HepG2 (cell line): ENCODE measurements around the gene TRPV4. TPM values are rescaled to one million over a fixed set of nuclear protein-coding genes. Genes with fewer than 3 reads are reported as not detected.
A peak's percentile ranks its signal among the peaks of the same experiment; 100 is the strongest.

Source experiments
- AHR ChIP-seq: IDR thresholded peaks from 2 replicates; pipeline ENCODE4 v1.6.1; 2018; ENCODE audit warnings: missing genetic modification reagents, missing compliant biosample characterization
- ARHGAP35 ChIP-seq: sonication (generic); formaldehyde crosslinking; IDR thresholded peaks from 2 replicates; pipeline ENCODE4 v1.9.0; 2022; ENCODE audit warnings: mild to moderate bottlenecking, inconsistent platforms, moderate library complexity, missing genetic modification reagents, borderline replicate concordance
- ARNT2 ChIP-seq: sonication (generic); formaldehyde crosslinking; IDR thresholded peaks from 2 replicates; pipeline ENCODE4 v1.8.0; 2022; ENCODE audit warnings: mild to moderate bottlenecking, low read depth, missing genetic modification reagents, moderate library complexity
- EEA1 ChIP-seq: sonication (generic); formaldehyde crosslinking; IDR thresholded peaks from 2 replicates; pipeline ENCODE4 v1.5.1; 2020; ENCODE audit warnings: mild to moderate bottlenecking, missing genetic modification reagents, borderline replicate concordance
- HNF4G ChIP-seq, 2 experiments: sonication (generic) in 1 of 2; formaldehyde crosslinking in 1 of 2; IDR thresholded peaks; 2 replicates each; pipeline versions ENCODE4 v1.4.0 to v1.6.1; 2011 to 2020; ENCODE audit warnings: borderline replicate concordance in 2 of 2, low read depth in 2 of 2, mild to moderate bottlenecking in 2 of 2, low read length in 1 of 2, missing genetic modification reagents in 1 of 2, moderate library complexity in 1 of 2
- HOXA9 ChIP-seq: sonication (generic); formaldehyde crosslinking; IDR thresholded peaks from 2 replicates; pipeline ENCODE4 v1.8.1; 2022; ENCODE audit warnings: missing genetic modification reagents, mild to moderate bottlenecking, moderate library complexity, borderline replicate concordance
- MAZ ChIP-seq, 2 experiments: sonication (generic) in 1 of 2; formaldehyde crosslinking in 1 of 2; IDR thresholded peaks; 2 replicates each; pipeline versions ENCODE4 v1.5.0 to v1.6.1; 2012 to 2020; ENCODE audit warnings: low read depth in 2 of 2, mild to moderate bottlenecking in 2 of 2, borderline replicate concordance in 1 of 2, improper control_type of control experiment in 1 of 2, low read length in 1 of 2, missing genetic modification reagents in 1 of 2, moderate library complexity in 1 of 2
- MTF1 ChIP-seq: sonication (generic); formaldehyde crosslinking; IDR thresholded peaks from 2 replicates; pipeline ENCODE4 v1.5.0; 2020; ENCODE audit warnings: missing genetic modification reagents
- MXI1 ChIP-seq: IDR thresholded peaks from 3 replicates; pipeline ENCODE4 v1.6.1; 2012; ENCODE audit warnings: low read depth, low read length, inconsistent platforms, borderline replicate concordance
- NCOA1 ChIP-seq: sonication (generic); formaldehyde crosslinking; IDR thresholded peaks from 2 replicates; pipeline ENCODE4 v1.9.0; 2021; ENCODE audit warnings: missing genetic modification reagents
- POLR2AphosphoS5 ChIP-seq: IDR thresholded peaks from 2 replicates; pipeline ENCODE4 v1.6.1; 2012; ENCODE audit warnings: low read depth, low read length
- RELA ChIP-seq: sonication (generic); formaldehyde crosslinking; IDR thresholded peaks from 2 replicates; pipeline ENCODE4 v1.4.0; 2020; ENCODE audit warnings: missing genetic modification reagents
- SMAD1 ChIP-seq: sonication (generic); formaldehyde crosslinking; IDR thresholded peaks from 2 replicates; pipeline ENCODE4 v1.4.0; 2020; ENCODE audit warnings: missing genetic modification reagents, low read depth, mild to moderate bottlenecking, borderline replicate concordance
- TCF7 ChIP-seq: sonication (generic); IDR thresholded peaks from 2 replicates; pipeline ENCODE4 v1.6.1; 2016; ENCODE audit warnings: antibody characterized with exemption, low read depth
- XBP1 ChIP-seq: sonication (generic); formaldehyde crosslinking; IDR thresholded peaks from 2 replicates; pipeline ENCODE4 v1.5.0; 2020; ENCODE audit warnings: missing genetic modification reagents
- YY1 ChIP-seq: IDR thresholded peaks from 2 replicates; pipeline ENCODE4 v1.6.1; 2011; ENCODE audit warnings: low read length, low read depth, moderate library complexity, mild to moderate bottlenecking; ENCODE audit not compliant: insufficient read depth, insufficient replicate concordance
- ZFAT ChIP-seq: sonication (generic); formaldehyde crosslinking; conservative IDR thresholded peaks from 2 replicates; pipeline ENCODE4 v1.8.1; 2023; ENCODE audit warnings: missing genetic modification reagents, inconsistent platforms
- ZNF10 ChIP-seq: sonication (generic); formaldehyde crosslinking; IDR thresholded peaks from 2 replicates; pipeline ENCODE4 v1.4.0; 2020; ENCODE audit warnings: mild to moderate bottlenecking, low read depth, missing genetic modification reagents, borderline replicate concordance
- ZNF230 ChIP-seq: sonication (generic); formaldehyde crosslinking; IDR thresholded peaks from 2 replicates; pipeline ENCODE4 v1.4.0; 2020; ENCODE audit warnings: mild to moderate bottlenecking, missing genetic modification reagents
- ZNF282 ChIP-seq: fragments of 450-650 bp; IDR thresholded peaks from 2 replicates; pipeline ENCODE4 v1.6.1; 2018; ENCODE audit not compliant: partially characterized antibody
- ZNF510 ChIP-seq: sonication (generic); formaldehyde crosslinking; IDR thresholded peaks from 2 replicates; pipeline ENCODE4 v1.4.0; 2020; ENCODE audit warnings: low read depth, mild to moderate bottlenecking, missing genetic modification reagents
- ZNF564 ChIP-seq: sonication (generic); formaldehyde crosslinking; IDR thresholded peaks from 2 replicates; pipeline ENCODE4 v1.8.1; 2023; ENCODE audit warnings: mild to moderate bottlenecking, missing genetic modification reagents
- ZNF768 ChIP-seq: sonication (generic); formaldehyde crosslinking; IDR thresholded peaks from 2 replicates; pipeline ENCODE4 v1.4.0; 2020; ENCODE audit warnings: missing genetic modification reagents
- ZNF773 ChIP-seq: sonication (generic); formaldehyde crosslinking; IDR thresholded peaks from 2 replicates; pipeline ENCODE4 v1.4.0; 2020; ENCODE audit warnings: missing genetic modification reagents, borderline replicate concordance
- polyA plus RNA-seq, 8 experiments: library from polyadenylated mRNA; depleted of rRNA in 3 of 8; stranded (reverse) in 7 of 8; unstranded in 1 of 8; fragments of >200 nt; fragmentation: Illumina TruSeq in 4 of 8; extraction: Trizol in 4 of 8; gene quantifications; 2 replicates each; pipeline versions ENCODE4 v1.2.1 to v1.2.3, GENCODE V29; 2011 to 2016; ENCODE audit warnings: low read depth in 4 of 8, missing spikeins in 1 of 8, mixed read lengths in 1 of 8; ENCODE audit not compliant: insufficient read depth in 1 of 8
- total RNA-seq, 5 experiments: library from RNA; depleted of rRNA; stranded (reverse); fragments of >200 nt; fragmentation: Illumina TruSeq; extraction: Trizol; gene quantifications; 2 replicates each; pipeline ENCODE4 v1.2.3, GENCODE V29; 2016; ENCODE audit warnings: low read depth in 1 of 5
- TF ChIP-seq, protein P1 (sequence below): sonication (generic); formaldehyde crosslinking; IDR thresholded peaks from 2 replicates; pipeline ENCODE4 v1.5.0; 2020; ENCODE audit warnings: missing genetic modification reagents
- TF ChIP-seq, protein P2 (sequence below): sonication (generic); formaldehyde crosslinking; IDR thresholded peaks from 2 replicates; pipeline ENCODE4 v1.5.0; 2020; ENCODE audit warnings: missing genetic modification reagents
- TF ChIP-seq, protein P3 (sequence below): sonication (generic); formaldehyde crosslinking; conservative IDR thresholded peaks from 2 replicates; pipeline ENCODE4 v1.8.0; 2022; ENCODE audit warnings: low read depth, missing genetic modification reagents

The TRPV4 gene
- total and polyA plus RNA-seq, 2 of the 13 experiments (the other 11 are each of a cell fraction or from before 2014, with no cell fraction given): 0.66 to 4.7 TPM

DNA sequence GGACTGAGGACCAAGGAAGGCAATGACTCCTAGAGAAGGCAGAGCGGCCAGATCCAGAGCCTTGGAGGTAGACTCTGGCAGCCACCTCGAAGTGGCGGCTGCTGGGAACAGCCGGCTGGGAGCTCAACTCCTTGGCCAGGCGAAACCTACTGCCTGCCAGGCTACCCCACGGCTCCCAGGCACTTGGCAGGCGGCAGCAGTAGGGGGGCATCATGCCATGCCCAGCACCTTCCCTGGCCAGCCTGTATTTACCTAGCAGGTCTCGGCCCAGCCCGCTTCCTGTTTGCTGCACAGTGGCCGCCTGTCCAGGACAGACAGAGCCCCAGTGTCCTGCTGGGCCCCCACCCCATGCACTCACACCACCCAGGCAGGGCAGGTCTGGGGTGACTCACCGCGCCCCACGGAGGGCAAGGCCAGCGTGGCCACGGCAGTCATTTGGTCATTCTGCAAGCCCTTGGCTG, 10.2 kb downstream of the TRPV4 start (continued):
- TF ChIP-seq XBP1 (CRISPR knock-in tag) (no peak), MXI1 (peak; percentile 52; the same call in 1 of the 3 replicates), ZNF768 (CRISPR knock-in tag) (no peak; the same call in 1 of the 2 replicates), AHR (no peak), NCOA1 (no peak), YY1 (no peak), ZNF510 (CRISPR knock-in tag) (no peak), RELA (CRISPR knock-in tag) (no peak), POLR2AphosphoS5 (no peak), EEA1 (CRISPR knock-in tag) (no peak), ZNF282 (no peak), ARHGAP35 (CRISPR knock-in tag) (no peak), SMAD1 (CRISPR knock-in tag) (no peak), ZFAT (CRISPR knock-in tag) (no peak), ZNF10 (CRISPR knock-in tag) (no peak), MTF1 (CRISPR knock-in tag) (no peak), TCF7 (no peak), HOXA9 (no peak), MAZ (IDR thresholded peaks at IDR 0.05; ENCODE audit: borderline replicate concordance, low read depth, low read length) (0 out of 2 replicates have a peak, but pooled peaks have one; percentile 49), MAZ (CRISPR knock-in tag; IDR thresholded peaks at IDR 0.05; ENCODE audit: low read depth) (no peak), ZNF564 (CRISPR knock-in tag) (no peak), ZNF230 (no peak), HNF4G (IDR thresholded peaks at IDR 0.05; ENCODE audit: borderline replicate concordance, low read depth, low read length) (no peak), HNF4G (CRISPR knock-in tag; IDR thresholded peaks at IDR 0.05; ENCODE audit: borderline replicate concordance, low read depth) (no peak), ZNF773 (CRISPR knock-in tag) (no peak), ARNT2 (CRISPR knock-in tag) (no peak)
- TF ChIP-seq, protein P1, sequence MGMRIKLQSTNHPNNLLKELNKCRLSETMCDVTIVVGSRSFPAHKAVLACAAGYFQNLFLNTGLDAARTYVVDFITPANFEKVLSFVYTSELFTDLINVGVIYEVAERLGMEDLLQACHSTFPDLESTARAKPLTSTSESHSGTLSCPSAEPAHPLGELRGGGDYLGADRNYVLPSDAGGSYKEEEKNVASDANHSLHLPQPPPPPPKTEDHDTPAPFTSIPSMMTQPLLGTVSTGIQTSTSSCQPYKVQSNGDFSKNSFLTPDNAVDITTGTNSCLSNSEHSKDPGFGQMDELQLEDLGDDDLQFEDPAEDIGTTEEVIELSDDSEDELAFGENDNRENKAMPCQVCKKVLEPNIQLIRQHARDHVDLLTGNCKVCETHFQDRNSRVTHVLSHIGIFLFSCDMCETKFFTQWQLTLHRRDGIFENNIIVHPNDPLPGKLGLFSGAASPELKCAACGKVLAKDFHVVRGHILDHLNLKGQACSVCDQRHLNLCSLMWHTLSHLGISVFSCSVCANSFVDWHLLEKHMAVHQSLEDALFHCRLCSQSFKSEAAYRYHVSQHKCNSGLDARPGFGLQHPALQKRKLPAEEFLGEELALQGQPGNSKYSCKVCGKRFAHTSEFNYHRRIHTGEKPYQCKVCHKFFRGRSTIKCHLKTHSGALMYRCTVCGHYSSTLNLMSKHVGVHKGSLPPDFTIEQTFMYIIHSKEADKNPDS (CRISPR knock-in tag): no peak
- TF ChIP-seq, protein P2, sequence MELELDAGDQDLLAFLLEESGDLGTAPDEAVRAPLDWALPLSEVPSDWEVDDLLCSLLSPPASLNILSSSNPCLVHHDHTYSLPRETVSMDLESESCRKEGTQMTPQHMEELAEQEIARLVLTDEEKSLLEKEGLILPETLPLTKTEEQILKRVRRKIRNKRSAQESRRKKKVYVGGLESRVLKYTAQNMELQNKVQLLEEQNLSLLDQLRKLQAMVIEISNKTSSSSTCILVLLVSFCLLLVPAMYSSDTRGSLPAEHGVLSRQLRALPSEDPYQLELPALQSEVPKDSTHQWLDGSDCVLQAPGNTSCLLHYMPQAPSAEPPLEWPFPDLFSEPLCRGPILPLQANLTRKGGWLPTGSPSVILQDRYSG (CRISPR knock-in tag): no peak
- TF ChIP-seq, protein P3, sequence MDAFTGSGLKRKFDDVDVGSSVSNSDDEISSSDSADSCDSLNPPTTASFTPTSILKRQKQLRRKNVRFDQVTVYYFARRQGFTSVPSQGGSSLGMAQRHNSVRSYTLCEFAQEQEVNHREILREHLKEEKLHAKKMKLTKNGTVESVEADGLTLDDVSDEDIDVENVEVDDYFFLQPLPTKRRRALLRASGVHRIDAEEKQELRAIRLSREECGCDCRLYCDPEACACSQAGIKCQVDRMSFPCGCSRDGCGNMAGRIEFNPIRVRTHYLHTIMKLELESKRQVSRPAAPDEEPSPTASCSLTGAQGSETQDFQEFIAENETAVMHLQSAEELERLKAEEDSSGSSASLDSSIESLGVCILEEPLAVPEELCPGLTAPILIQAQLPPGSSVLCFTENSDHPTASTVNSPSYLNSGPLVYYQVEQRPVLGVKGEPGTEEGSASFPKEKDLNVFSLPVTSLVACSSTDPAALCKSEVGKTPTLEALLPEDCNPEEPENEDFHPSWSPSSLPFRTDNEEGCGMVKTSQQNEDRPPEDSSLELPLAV (CRISPR knock-in tag): no peak
